Activated naive CD4-positive, alpha-beta T cell treated with anti-CD3 and anti-CD28 coated beads, Interleukin-2, amount 10 ng/mL, durations not matched to agents 7 days and 5 days (primary cell): ENCODE results near the gene PRM1.

ENCODE experiments used
- CTCF ChIA-PET: fragments of 350-600 bp; sonication (Branson Sonifier 250); formaldehyde crosslinking; loops from one replicate; lab custom pipeline; 2021; ENCODE audit warnings: antibody characterized with exemption; lab: Charles Lee
- DNase-seq: peaks from one replicate; pipeline ENCODE4 v3.0.0-alpha.2; 2020
- H3K27ac Mint-ChIP-seq: one replicate; pipeline ENCODE4 v1.8.0; 2021; ENCODE audit warnings: mild to moderate bottlenecking, moderate library complexity, mixed read lengths
- H3K27me3 Mint-ChIP-seq: one replicate; pipeline ENCODE4 v1.8.0; 2021; ENCODE audit warnings: mild to moderate bottlenecking, mixed read lengths
- H3K36me3 Mint-ChIP-seq: one replicate; pipeline ENCODE4 v1.8.0; 2021; ENCODE audit warnings: mixed read lengths
- H3K4me1 Mint-ChIP-seq: one replicate; pipeline ENCODE4 v1.8.0; 2021; ENCODE audit warnings: mixed read lengths
- H3K4me3 Mint-ChIP-seq: one replicate; pipeline ENCODE4 v1.8.0; 2021; ENCODE audit warnings: mild to moderate bottlenecking, moderate library complexity, mixed read lengths
- H3K9me3 Mint-ChIP-seq: one replicate; pipeline ENCODE4 v1.8.0; 2021; ENCODE audit warnings: mixed read lengths

PRM1 gene

GRCh38 chr16:11240636-11241473, 40.3 kb downstream of the PRM1 start:
- no peak overlapping the region for H3K27ac Mint-ChIP-seq
- H3K4me1 Mint-ChIP-seq = peaks cover 23% of the 10 kb centered on the region
- H3K9me3 Mint-ChIP-seq = no peaks in the 10 kb centered on the region
- peak; percentile 60 for DNase-seq
- CTCF ChIA-PET = interaction anchor here (0.6 to 1.8 kb wide), 3 partner anchors 25 to 130 kb away, joined by 3 to 5 read pairs (median 3); no protein-coding TSS in a partner anchor
- no peaks in the 10 kb centered on the region for H3K27me3 Mint-ChIP-seq
- H3K36me3 Mint-ChIP-seq = peaks cover 4% of the 10 kb centered on the region
- H3K4me3 Mint-ChIP-seq = peak overlapping the region; percentile 38

GRCh38 chr16:11239644-11240632, 41.2 kb downstream of the PRM1 start:
- H3K27me3 Mint-ChIP-seq = no peaks in the 10 kb centered on the region
- H3K27ac Mint-ChIP-seq = no peak overlapping the region
- DNase-seq = no peak
- H3K4me3 Mint-ChIP-seq = peak overlapping the region; percentile 38
- peaks cover 23% of the 10 kb centered on the region for H3K4me1 Mint-ChIP-seq
- no peaks in the 10 kb centered on the region for H3K9me3 Mint-ChIP-seq
- H3K36me3 Mint-ChIP-seq = no peaks in the 10 kb centered on the region
- CTCF ChIA-PET = interaction anchor here (0.7 to 1.8 kb wide), 3 partner anchors 16 to 116 kb away, joined by 3 to 5 read pairs (median 4); partner anchors contain the start of gene SOCS1

DNA sequence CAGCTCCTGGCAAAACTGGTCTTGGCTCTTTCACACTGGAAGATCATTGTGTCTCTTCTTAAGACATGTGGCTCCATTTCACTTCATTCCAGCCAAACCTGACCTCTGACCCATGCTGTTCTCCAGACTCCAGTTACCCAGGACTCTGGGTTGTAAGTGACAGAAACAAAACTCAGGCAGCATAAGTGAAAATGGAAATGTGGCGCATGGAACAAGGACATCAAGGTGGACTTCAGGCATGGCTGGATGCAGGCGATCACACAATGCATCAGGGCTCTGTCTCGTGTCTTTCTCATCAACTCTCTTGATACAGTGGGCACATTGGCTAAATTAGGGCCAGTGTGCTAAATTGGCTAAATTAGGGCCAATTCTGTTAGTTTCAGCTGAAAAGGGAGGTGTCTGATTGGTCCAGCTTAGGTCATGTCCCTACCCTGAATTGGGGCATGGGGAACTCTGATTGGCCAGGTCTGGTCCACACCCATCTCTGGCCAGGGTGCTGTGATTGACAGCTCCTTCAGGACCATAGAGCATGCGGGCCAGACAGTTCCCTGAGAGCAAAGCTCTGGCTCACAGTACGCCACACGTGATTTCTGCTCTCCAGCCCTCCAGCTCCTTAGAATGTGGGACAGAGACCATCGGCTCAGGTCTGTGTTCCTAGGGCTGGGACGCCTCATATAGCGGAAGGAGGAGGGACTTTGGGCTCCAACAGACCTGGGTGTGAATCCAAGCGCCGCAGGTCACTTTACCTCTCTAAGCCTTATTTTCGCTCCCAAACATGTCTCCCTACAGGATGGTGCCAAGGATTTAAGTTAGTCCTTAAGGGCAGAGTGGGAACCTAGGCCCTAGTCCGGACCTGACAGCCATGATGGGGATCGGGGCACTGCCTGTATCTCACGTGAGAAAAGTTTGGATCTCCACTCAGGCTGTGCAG, 42.6 kb downstream of the PRM1 start:
- no peaks in the 10 kb centered on the region for H3K36me3 Mint-ChIP-seq
- peaks cover 32% of the 10 kb centered on the region for H3K4me1 Mint-ChIP-seq
- CTCF ChIA-PET = interaction anchor here (0.8 to 1.6 kb wide), 3 partner anchors 14 to 109 kb away, joined by 4 read pairs; partner anchors contain the start of gene SOCS1
- no peaks in the 10 kb centered on the region for H3K9me3 Mint-ChIP-seq
- no peak overlapping the region for H3K4me3 Mint-ChIP-seq
- no peaks in the 10 kb centered on the region for H3K27me3 Mint-ChIP-seq
- H3K27ac Mint-ChIP-seq = no peak overlapping the region
- DNase-seq = no peak

DNA sequence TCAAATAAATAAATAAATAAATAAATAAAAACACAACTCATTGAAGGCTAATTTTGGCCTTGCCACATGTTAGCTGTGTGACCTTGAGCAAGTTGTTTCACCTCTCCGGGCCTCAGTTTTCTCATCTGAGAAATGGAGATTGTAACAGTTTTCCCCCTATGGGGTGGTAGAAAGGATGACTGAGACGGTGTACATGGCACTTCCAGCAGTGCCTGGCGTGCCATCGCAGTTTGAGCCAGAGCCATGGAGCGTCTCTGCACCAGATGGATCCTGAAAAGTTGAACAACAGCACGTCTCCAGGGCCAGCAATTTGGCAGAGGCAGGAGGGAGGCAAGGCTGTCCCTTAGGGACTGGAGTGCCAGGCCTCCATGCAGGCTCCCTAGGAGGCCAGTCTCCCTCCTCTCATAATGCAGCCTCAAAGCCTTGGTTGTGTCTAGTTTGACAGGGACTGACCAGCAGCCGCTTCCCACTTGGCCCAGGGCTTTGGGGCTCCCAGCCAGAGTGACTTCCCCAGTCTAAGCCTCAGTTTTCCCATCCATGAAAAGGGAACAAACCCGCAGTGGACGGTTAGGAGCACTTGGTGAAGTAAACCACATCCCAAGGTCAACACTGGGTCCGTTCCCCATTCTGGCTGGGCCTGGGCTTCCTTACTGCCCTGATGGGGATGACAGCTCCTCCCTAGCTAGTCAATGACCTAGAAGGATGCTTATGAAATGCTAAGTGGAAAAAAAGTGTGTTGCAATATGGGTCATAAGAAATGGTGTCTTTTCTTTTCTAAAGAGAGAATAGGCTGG, 44.5 kb downstream of the PRM1 start:
- Mint-ChIP-seq H3K9me3 (no peaks in the 10 kb centered on the region), H3K36me3 (no peaks in the 10 kb centered on the region), H3K4me3 (no peak overlapping the region), H3K27me3 (no peaks in the 10 kb centered on the region), H3K4me1 (peaks cover 51% of the 10 kb centered on the region), H3K27ac (peak overlapping the region; percentile 46)
- CTCF ChIA-PET = no interaction called here
- DNase-seq = no peak

DNA sequence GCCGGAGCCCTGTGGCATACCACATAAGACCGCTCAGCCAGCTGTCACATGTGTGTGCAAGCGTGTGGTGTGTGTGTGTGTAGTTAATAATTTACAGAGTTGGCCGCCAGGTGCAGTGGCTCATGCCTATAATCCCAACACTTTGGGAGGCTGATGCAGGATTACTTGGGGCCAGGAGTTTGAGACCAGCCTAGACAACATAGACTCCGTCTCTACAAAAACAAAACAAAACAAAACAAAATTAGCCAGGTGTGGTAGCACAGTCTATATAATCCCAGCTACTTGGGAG, 45.5 kb downstream of the PRM1 start:
- Mint-ChIP-seq H3K27ac (peak overlapping the region; percentile 58), H3K27me3 (no peaks in the 10 kb centered on the region), H3K9me3 (no peaks in the 10 kb centered on the region), H3K4me1 (peaks cover 61% of the 10 kb centered on the region), H3K4me3 (no peak overlapping the region), H3K36me3 (no peaks in the 10 kb centered on the region)
- no peak for DNase-seq
- CTCF ChIA-PET = interaction anchor here (0.6 to 1.1 kb wide), 3 partner anchors 19 to 263 kb away, joined by 3 read pairs; no protein-coding TSS in a partner anchor

DNA sequence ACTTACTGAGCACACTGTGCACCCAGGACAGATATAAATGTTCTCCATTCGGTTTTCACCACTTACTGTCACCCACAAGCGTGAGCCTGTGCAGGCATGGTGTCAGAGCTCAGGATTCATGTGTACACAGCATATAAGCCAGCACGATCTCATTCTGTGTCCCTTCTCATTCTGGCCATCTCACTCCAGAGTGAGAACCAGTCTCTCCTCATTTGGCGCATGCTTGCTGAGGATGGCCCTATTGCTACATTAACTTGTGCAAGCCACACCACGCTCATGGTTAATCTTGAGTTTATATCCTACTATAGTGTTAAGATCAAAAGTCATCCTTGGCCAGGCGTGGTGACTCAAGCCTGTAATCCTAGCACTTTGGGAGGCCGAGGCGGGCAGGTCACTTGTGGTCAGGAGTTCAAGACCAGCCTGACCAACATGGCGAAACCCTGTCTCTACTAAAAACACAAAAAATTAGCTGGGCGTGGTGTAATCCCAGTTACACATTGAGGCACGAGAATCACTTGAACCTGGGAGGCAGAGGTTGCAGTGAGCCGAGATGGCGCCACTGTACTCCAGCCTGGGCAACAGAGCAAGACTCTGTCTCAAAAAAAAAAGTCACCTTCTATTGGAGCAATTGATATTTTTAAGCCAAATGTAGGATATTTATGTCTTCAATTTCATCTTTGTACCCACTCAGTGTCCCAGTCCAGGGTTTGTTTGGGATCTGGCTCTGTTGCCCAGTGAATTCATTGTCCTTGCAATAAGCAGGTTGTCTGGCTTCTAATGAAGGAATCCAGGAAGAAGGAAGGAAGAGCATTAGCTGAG, 46.0 kb downstream of the PRM1 start:
- H3K4me1 Mint-ChIP-seq = peaks cover 64% of the 10 kb centered on the region
- peak overlapping the region; percentile 75 for H3K27ac Mint-ChIP-seq
- CTCF ChIA-PET = interaction anchor here (0.6 to 2.5 kb wide), 5 partner anchors 10 to 263 kb away, joined by 3 to 7 read pairs (median 3); partner anchors contain the start of gene SOCS1

DNA sequence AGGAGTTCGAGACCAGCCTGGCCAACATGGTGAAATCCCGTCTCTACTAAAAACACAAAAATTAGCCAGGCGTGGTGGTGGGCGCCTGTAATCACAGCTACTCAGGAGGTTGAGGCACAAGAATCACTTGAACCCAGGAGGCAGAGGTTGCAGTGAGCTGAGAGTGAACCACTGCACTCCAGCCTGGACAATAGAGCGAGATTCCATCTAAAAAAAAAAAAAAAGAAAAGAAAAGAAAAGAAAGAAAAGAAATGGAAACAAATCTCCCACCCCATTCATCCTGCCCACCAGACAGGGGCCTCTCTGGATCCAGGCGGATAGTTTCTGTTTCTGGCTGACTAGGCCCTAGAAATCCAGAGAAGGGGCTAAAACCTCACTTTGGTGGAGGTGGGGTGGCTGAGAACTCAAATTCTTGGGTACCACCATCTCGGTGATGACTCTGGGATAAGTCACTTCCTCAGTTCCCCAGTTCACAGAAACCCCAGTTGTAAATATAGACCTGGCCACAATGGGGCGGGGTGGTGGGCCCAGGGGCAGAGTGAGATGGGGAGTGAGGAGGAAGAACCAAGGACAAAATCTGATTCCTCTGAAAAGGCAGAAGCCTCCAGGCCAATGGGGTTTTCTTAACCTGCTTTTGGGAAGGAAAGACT, 47.3 kb downstream of the PRM1 start:
- H3K9me3 Mint-ChIP-seq = no peaks in the 10 kb centered on the region
- no peaks in the 10 kb centered on the region for H3K27me3 Mint-ChIP-seq
- peak; percentile 82 for DNase-seq
- H3K36me3 Mint-ChIP-seq = peaks cover 3% of the 10 kb centered on the region
- peak overlapping the region; percentile 99 for H3K27ac Mint-ChIP-seq
- peak overlapping the region; percentile 68 for H3K4me3 Mint-ChIP-seq
- peaks cover 77% of the 10 kb centered on the region for H3K4me1 Mint-ChIP-seq
- CTCF ChIA-PET = interaction anchor here (0.7 to 2.5 kb wide), 7 partner anchors 9 to 138 kb away, joined by 3 to 7 read pairs (median 3); partner anchors contain the start of gene SOCS1

More for the DNA sequence above, 46.0 kb downstream of the PRM1 start:
- H3K4me3 Mint-ChIP-seq = peak overlapping the region; percentile 1
- H3K27me3 Mint-ChIP-seq = no peaks in the 10 kb centered on the region
- peaks cover under 1% of the 10 kb centered on the region for H3K36me3 Mint-ChIP-seq
- no peak for DNase-seq
- H3K9me3 Mint-ChIP-seq = no peaks in the 10 kb centered on the region

GRCh38 chr16:11232852-11233726, 48.0 kb downstream of the PRM1 start:
- peaks cover 84% of the 10 kb centered on the region for H3K4me1 Mint-ChIP-seq
- peaks cover 3% of the 10 kb centered on the region for H3K36me3 Mint-ChIP-seq
- H3K9me3 Mint-ChIP-seq = no peaks in the 10 kb centered on the region
- DNase-seq = peak; percentile 95
- CTCF ChIA-PET = interaction anchor here (0.7 to 2.5 kb wide), 9 partner anchors 8 to 839 kb away, joined by 3 to 7 read pairs (median 3); partner anchors contain the start of gene SOCS1
- peak overlapping the region; percentile 68 for H3K4me3 Mint-ChIP-seq
- no peaks in the 10 kb centered on the region for H3K27me3 Mint-ChIP-seq
- H3K27ac Mint-ChIP-seq = peak overlapping the region; percentile 99

DNA sequence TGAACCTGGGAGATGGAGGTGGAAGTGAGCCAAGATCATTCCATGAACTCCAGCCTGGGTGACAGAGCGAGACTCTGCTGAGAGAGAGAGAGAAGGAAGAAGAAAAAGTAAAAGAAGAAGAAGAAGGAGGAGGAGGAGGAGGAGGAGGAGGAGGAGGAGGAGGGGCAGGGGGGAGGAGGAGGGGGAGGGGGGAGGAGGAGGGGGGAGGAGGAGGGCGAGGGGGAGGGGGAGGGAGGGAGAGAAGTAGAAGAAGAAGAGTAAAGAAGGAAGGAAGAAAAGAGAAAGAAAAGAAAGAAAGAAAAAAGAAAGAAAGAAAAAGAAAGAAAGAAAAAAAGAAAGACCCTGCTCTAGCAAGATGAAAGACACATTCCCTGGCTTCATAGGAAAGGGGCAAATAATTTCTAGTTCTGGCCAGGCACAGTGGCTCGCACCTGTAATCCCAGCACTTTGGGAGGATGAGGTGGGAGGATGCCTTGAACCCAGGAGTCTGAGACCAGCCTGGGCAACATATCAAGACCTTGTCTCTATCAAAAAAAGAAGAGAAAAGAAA, 48.8 kb downstream of the PRM1 start:
- H3K36me3 Mint-ChIP-seq = peaks cover 3% of the 10 kb centered on the region
- H3K27ac Mint-ChIP-seq = peak overlapping the region; percentile 99
- DNase-seq = no peak
- CTCF ChIA-PET = interaction anchor here (0.7 to 2.5 kb wide), 3 partner anchors 8 to 839 kb away, joined by 3 to 7 read pairs (median 5); no protein-coding TSS in a partner anchor
- no peaks in the 10 kb centered on the region for H3K27me3 Mint-ChIP-seq
- H3K4me3 Mint-ChIP-seq = peak overlapping the region; percentile 68
- peaks cover 90% of the 10 kb centered on the region for H3K4me1 Mint-ChIP-seq
- no peaks in the 10 kb centered on the region for H3K9me3 Mint-ChIP-seq

DNA sequence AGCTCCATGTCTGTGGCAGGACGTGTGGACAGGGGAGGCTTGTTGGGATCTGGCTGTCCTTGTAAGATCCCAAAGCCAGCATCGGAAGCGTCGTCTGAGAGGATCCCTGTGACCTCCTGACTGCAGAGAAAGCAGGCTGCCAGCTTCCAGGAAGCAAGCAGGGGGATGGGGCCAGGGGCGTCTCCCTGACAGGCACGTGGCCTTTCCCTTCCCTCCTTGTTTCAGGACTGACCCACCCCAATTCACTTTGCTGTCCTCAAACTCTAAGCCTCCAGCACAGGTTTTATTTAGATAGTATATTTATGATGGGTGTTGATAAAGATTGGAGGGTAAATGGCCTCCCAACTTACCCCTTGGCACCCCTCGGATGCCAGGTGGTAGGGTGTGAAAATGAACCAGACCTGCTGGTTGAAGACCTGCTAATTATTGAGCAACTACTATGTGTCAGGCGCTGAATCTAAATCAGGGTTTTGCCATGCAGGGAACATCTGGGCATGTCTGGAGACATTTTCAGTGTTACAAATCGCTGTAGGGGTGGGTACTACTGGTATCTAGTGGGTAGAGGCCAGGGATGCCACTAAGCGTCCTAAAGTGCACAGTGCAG, 49.7 kb downstream of the PRM1 start:
- peak overlapping the region; percentile 99 for H3K27ac Mint-ChIP-seq
- H3K27me3 Mint-ChIP-seq = no peaks in the 10 kb centered on the region
- CTCF ChIA-PET = no interaction called here
- H3K9me3 Mint-ChIP-seq = no peaks in the 10 kb centered on the region
- peak overlapping the region; percentile 12 for H3K4me3 Mint-ChIP-seq
- H3K4me1 Mint-ChIP-seq = peaks cover 88% of the 10 kb centered on the region
- peaks cover 3% of the 10 kb centered on the region for H3K36me3 Mint-ChIP-seq
- no peak for DNase-seq
